ENCODE measurements around the gene TIMM29.

TIMM29 gene

DNA sequence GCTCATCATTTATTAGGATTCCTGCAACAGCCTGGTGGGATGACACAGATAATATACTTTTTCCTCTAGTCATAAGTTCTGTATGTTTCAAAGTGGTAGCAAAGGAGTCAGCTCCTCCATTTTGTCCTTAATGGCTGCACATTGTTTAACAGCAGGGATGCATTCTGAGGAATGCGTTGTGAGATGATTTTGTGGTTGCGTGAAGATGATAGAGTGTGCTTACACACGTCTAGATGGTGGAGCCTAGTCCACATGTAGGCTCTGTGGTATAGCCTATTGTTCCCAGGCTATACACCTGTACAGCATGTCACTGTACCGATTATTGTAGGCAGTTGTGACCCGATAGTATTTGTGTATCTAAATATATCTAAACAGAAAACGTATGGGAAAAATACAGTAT lies 36.8 kb downstream of the TIMM29 start:
- DNase-seq (ENCODE audit: low spot score) = no peak
- no peak for TF ChIP-seq CTCF (IDR thresholded peaks at IDR 0.05; ENCODE audit: extremely low read depth, missing control alignments)

- no peak for DNase-seq (ENCODE audit: low spot score)
- no peak for TF ChIP-seq CTCF (IDR thresholded peaks at IDR 0.05; ENCODE audit: extremely low read depth, missing control alignments)
These were observed 38.2 kb downstream of the TIMM29 start for GRCh38 chr19:10966809-10967208.

GRCh38 chr19:10968527-10969135 lies 40.0 kb downstream of the TIMM29 start:
- TF ChIP-seq CTCF (IDR thresholded peaks at IDR 0.05; ENCODE audit: extremely low read depth, missing control alignments) = no peak
- no peak for DNase-seq (ENCODE audit: low spot score)

- no peak for TF ChIP-seq CTCF (IDR thresholded peaks at IDR 0.05; ENCODE audit: extremely low read depth, missing control alignments)
- no peak for DNase-seq (ENCODE audit: low spot score)
These were observed 42.6 kb downstream of the TIMM29 start for GRCh38 chr19:10971107-10971726.

DNA sequence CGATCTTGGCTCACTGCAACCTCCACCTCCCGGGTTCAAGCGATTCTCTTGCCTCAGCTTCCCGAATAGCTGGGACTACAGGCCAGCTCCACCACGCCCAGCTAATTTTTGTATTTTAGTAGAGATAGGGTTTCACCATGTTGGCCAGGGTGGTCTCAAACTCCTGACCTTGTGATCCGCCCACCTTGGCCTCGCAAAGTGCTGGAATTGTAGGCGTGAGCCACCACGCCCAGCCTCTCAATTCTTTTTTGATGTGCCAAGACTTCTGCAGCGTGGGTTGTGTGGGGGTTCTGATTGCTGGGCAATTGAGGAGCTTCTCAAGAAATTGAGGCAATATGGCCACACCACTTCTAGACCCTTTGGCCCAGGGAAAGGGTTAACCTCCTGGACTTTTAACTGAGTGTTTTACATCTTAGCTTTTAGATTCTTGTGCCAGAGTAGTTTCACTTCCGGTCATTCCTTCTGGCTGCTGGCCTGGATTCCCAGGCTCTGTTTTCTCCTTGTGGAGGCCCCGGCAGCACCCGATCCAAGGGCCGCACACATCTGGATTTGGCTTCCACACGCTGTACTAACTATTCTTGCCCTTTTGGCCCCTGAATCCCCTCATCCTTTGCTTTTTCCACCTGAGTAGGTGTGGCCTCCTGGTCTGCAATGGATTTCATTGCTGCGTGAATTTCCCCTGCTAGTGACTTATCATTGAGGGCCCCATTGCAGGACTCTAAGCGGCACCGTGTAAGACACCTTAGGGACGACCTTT lies 46.9 kb downstream of the TIMM29 start:
- no peak for TF ChIP-seq CTCF (IDR thresholded peaks at IDR 0.05; ENCODE audit: extremely low read depth, missing control alignments)
- no peak for DNase-seq (ENCODE audit: low spot score)

GRCh38 chr19:10976131-10976892 lies 47.7 kb downstream of the TIMM29 start:
- DNase-seq (ENCODE audit: low spot score) = no peak
- TF ChIP-seq CTCF (IDR thresholded peaks at IDR 0.05; ENCODE audit: extremely low read depth, missing control alignments) = no peak

GRCh38 chr19:10977742-10978092 lies 49.1 kb downstream of the TIMM29 start:
- no peak for DNase-seq (ENCODE audit: low spot score)
- no peak for TF ChIP-seq CTCF (IDR thresholded peaks at IDR 0.05; ENCODE audit: extremely low read depth, missing control alignments)

All from GM20000 (cell line).